Colonic mucosa (tissue), 4 donors: ENCODE results near the gene SULF2. TPM values are rescaled to one million over a fixed set of nuclear protein-coding genes. Genes with fewer than 3 reads are reported as not detected.
A peak's percentile ranks its signal among the peaks of the same experiment; 100 is the strongest.

Source experiments
- DNase-seq: peaks from one replicate; pipeline ENCODE4 v3.0.0-alpha.2; 2020
- H3K27ac ChIP-seq: fragments of 200-600 bp; one replicate; pipeline ENCODE4 v1.8.0; 2021
- H3K27me3 ChIP-seq: fragments of 200-600 bp; one replicate; pipeline ENCODE4 v1.8.0; 2021
- H3K36me3 ChIP-seq: fragments of 200-600 bp; one replicate; pipeline ENCODE4 v1.8.0; 2021
- H3K4me1 ChIP-seq: fragments of 200-600 bp; one replicate; pipeline ENCODE4 v1.8.0; 2021; ENCODE audit warnings: mild to moderate bottlenecking
- H3K4me3 ChIP-seq: fragments of 200-600 bp; one replicate; pipeline ENCODE4 v1.8.0; 2021
- H3K9ac ChIP-seq, 2 donors: one replicate each; pipeline ENCODE4 v1.7.0; 2013; ENCODE audit warnings: control low read depth in 2 of 2, low read depth in 2 of 2, low read length in 2 of 2
- H3K9me3 ChIP-seq: fragments of 200-600 bp; one replicate; pipeline ENCODE4 v1.8.0; 2021
- CTCF ChIP-seq: fragments of 200-600 bp; IDR thresholded peaks from one replicate; pipeline ENCODE4 v1.8.0; 2022; ENCODE audit warnings: antibody characterized with exemption, mild to moderate bottlenecking
- intact Hi-C: fragments of 100-400 bp; cut with DNase I; formaldehyde crosslinking; loops from one replicate; pipeline ENCODE4 v1.14.1; 2022
- total RNA-seq, 2 donors: library from RNA; stranded (reverse); fragmentation: NEBNext Ultra II Directional in 1 of 2; extraction: Animal tissue kit (Norgen Biotek cat#: 25700) in 1 of 2; gene quantifications; one replicate each; pipeline ENCODE4 v1.2.1, GENCODE V29; 2021
- donor health status: healthy.
- donor health status: DM: no; HTN: no; CAD: no.
- donor health status: DM: no; HTN: no; CAD: no.

The SULF2 gene
- total RNA-seq, 2 donors from 2014 or later = 97.9 to 153 TPM

GRCh38 chr20:47734870-47735269 lies 50.4 kb downstream of the SULF2 start:
- no peaks in the 10 kb centered on the region for H3K4me1 ChIP-seq
- no peak for DNase-seq
- no peak overlapping the region for H3K27ac ChIP-seq
- no peaks in the 10 kb centered on the region for H3K9me3 ChIP-seq
- TF ChIP-seq CTCF = no peak
- H3K36me3 ChIP-seq = no peaks in the 10 kb centered on the region
- no peak overlapping the region for H3K9ac ChIP-seq
- H3K4me3 ChIP-seq = no peak overlapping the region
- no peaks in the 10 kb centered on the region for H3K27me3 ChIP-seq
- intact Hi-C loops = no loop called here

GRCh38 chr20:47733892-47734291 lies 51.4 kb downstream of the SULF2 start:
- Histone ChIP-seq H3K27ac (no peak overlapping the region), H3K9ac (no peak overlapping the region), H3K27me3 (no peaks in the 10 kb centered on the region), H3K4me1 (no peaks in the 10 kb centered on the region), H3K36me3 (no peaks in the 10 kb centered on the region), H3K4me3 (no peak overlapping the region), H3K9me3 (no peaks in the 10 kb centered on the region)
- TF ChIP-seq CTCF = no peak
- intact Hi-C loops = no loop called here
- DNase-seq = no peak

GRCh38 chr20:47730744-47731143 lies 54.5 kb downstream of the SULF2 start:
- Histone ChIP-seq H3K27ac (no peak overlapping the region), H3K4me3 (no peak overlapping the region), H3K36me3 (no peaks in the 10 kb centered on the region), H3K9me3 (no peaks in the 10 kb centered on the region), H3K27me3 (no peaks in the 10 kb centered on the region), H3K4me1 (no peaks in the 10 kb centered on the region), H3K9ac (no peak overlapping the region)
- no peak for TF ChIP-seq CTCF
- intact Hi-C loops = no loop called here
- no peak for DNase-seq

- DNase-seq = no peak
- intact Hi-C loops = loop anchor here (5.0 kb wide), 2 partner anchors 53 to 893 kb away; no protein-coding TSS in a partner anchor
- Histone ChIP-seq H3K27me3 (no peaks in the 10 kb centered on the region), H3K9ac (no peak overlapping the region), H3K36me3 (no peaks in the 10 kb centered on the region), H3K9me3 (no peaks in the 10 kb centered on the region), H3K4me1 (no peaks in the 10 kb centered on the region), H3K27ac (no peak overlapping the region), H3K4me3 (no peak overlapping the region)
- TF ChIP-seq CTCF = no peak
These were observed 55.8 kb downstream of the SULF2 start for GRCh38 chr20:47729472-47729871.

- Histone ChIP-seq H3K4me3 (no peak overlapping the region), H3K27me3 (no peaks in the 10 kb centered on the region), H3K9me3 (no peaks in the 10 kb centered on the region), H3K9ac (no peak overlapping the region), H3K27ac (peak overlapping the region; percentile 51), H3K36me3 (no peaks in the 10 kb centered on the region), H3K4me1 (no peaks in the 10 kb centered on the region)
- no peak for DNase-seq
- intact Hi-C loops = loop anchor here (5.0 kb wide), 2 partner anchors 54 to 894 kb away; no protein-coding TSS in a partner anchor
- no peak for TF ChIP-seq CTCF
These were observed 57.3 kb downstream of the SULF2 start for GRCh38 chr20:47727909-47728361.
